K562 (cell line): ENCODE results near the gene LMNTD2. TPM values are rescaled to one million over a fixed set of nuclear protein-coding genes. Genes with fewer than 3 reads are reported as not detected.
A peak's percentile ranks its signal among the peaks of the same experiment; 100 is the strongest.

Source experiments
- CBX8 ChIP-seq: fragments of 200-600 bp; sonication (generic); IDR thresholded peaks from 2 replicates; pipeline ENCODE4 v1.6.1; 2012; ENCODE audit warnings: borderline replicate concordance, mixed run types, low read depth, mild to moderate bottlenecking, moderate library complexity, mixed read lengths, low read length, control low read depth, inconsistent platforms; ENCODE audit not compliant: poor library complexity, severe bottlenecking; ENCODE audit errors: extremely low read depth
- COPS2 ChIP-seq: fragments of 450-650 bp; conservative IDR thresholded peaks from 2 replicates; pipeline ENCODE4 v1.6.1; 2016; ENCODE audit warnings: mild to moderate bottlenecking, moderate library complexity
- CTBP1 ChIP-seq: fragments of 450-650 bp; IDR thresholded peaks from 2 replicates; pipeline ENCODE4 v1.6.1; 2016; ENCODE audit warnings: borderline replicate concordance
- FOXJ3 ChIP-seq: sonication (generic); formaldehyde crosslinking; IDR thresholded peaks from 2 replicates; pipeline ENCODE4 v1.4.0; 2020; ENCODE audit warnings: mild to moderate bottlenecking, missing genetic modification reagents
- HDAC3 ChIP-seq: fragments of 450-650 bp; IDR thresholded peaks from 2 replicates; pipeline ENCODE4 v1.6.1; 2018; ENCODE audit warnings: borderline replicate concordance, mild to moderate bottlenecking, moderate library complexity; ENCODE audit not compliant: partially characterized antibody
- HOMEZ ChIP-seq: fragments of 250-450 bp; sonication (Bioruptor Pico); IDR thresholded peaks from 2 replicates; pipeline ENCODE4 v1.4.0; 2020; ENCODE audit warnings: mild to moderate bottlenecking, moderate library complexity
- ILF3 ChIP-seq: fragments of 450-650 bp; IDR thresholded peaks from 2 replicates; pipeline ENCODE4 v1.6.1; 2018; ENCODE audit warnings: antibody characterized with exemption, mild to moderate bottlenecking, moderate library complexity, borderline replicate concordance
- KLF10 ChIP-seq: fragments of 250-450 bp; sonication (Bioruptor Pico); IDR thresholded peaks from 2 replicates; pipeline ENCODE4 v1.6.1; 2021; ENCODE audit warnings: matching md5 sums
- RBBP5 ChIP-seq: fragments of 200-600 bp; sonication (generic); IDR thresholded peaks from 2 replicates; pipeline ENCODE4 v1.6.1; 2012; ENCODE audit warnings: borderline replicate concordance, mild to moderate bottlenecking, low read length, control low read depth, inconsistent platforms; ENCODE audit not compliant: insufficient read depth, poor library complexity, severe bottlenecking
- REST ChIP-seq, 2 experiments: fragments of 450-650 bp; formaldehyde crosslinking in 1 of 2; IDR thresholded peaks; 2 replicates each; pipeline versions ENCODE4 v1.4.0 to v1.6.1; 2014 to 2020; ENCODE audit warnings: mild to moderate bottlenecking in 2 of 2, borderline replicate concordance in 1 of 2, low read depth in 1 of 2
- TBL1XR1 ChIP-seq, 2 experiments: IDR thresholded peaks; 2 replicates each; pipeline ENCODE4 v1.6.1; 2012; ENCODE audit warnings: improper control_type of control experiment in 2 of 2, low read length in 2 of 2, mild to moderate bottlenecking in 1 of 2
- USF1 ChIP-seq: sonication (generic); formaldehyde crosslinking; IDR thresholded peaks from 2 replicates; pipeline ENCODE4 v1.9.0; 2022; ENCODE audit warnings: mild to moderate bottlenecking, missing genetic modification reagents
- ZFPM2 ChIP-seq: fragments of 250-450 bp; sonication (Bioruptor Pico); IDR thresholded peaks from 2 replicates; pipeline ENCODE4 v1.5.1; 2022; ENCODE audit warnings: mild to moderate bottlenecking
- ZNF174 ChIP-seq: fragments of 250-450 bp; sonication (Bioruptor Pico); IDR thresholded peaks from 2 replicates; pipeline ENCODE4 v1.4.0; 2020; ENCODE audit warnings: mild to moderate bottlenecking
- polyA plus RNA-seq, 8 experiments: library from polyadenylated mRNA; depleted of rRNA in 4 of 8; stranded (reverse) in 5 of 8; unstranded in 3 of 8; fragments of >200 nt; fragmentation: Nextera tagmentation in 2 of 8; fragmentation: Illumina TruSeq in 1 of 8; extraction: Ambion mirVana in 2 of 8; extraction: Trizol in 1 of 8; gene quantifications; 2 replicates each; pipeline versions ENCODE4 v1.2.1 to v1.2.3, GENCODE V29; 2011 to 2014; ENCODE audit warnings: inconsistent platforms in 1 of 8, missing spikeins in 1 of 8
- total RNA-seq, 7 experiments: library from RNA; depleted of rRNA in 6 of 7; stranded (reverse); fragments of >200 nt in 6 of 7; fragmentation: Illumina TruSeq in 2 of 7; extraction: Trizol in 2 of 7; gene quantifications; 2 replicates each; pipeline versions ENCODE4 v1.2.1 to v1.2.3, GENCODE V29; 2011 to 2021; ENCODE audit warnings: low replicate concordance in 1 of 7

Gene LMNTD2
- total and polyA plus RNA-seq, 9 of the 15 experiments (the other 6 are each of a cell fraction or from before 2014, with no cell fraction given), result 0.48 to 4.2 (median 1.5) TPM; not detected in 3

GRCh38 chr11:561148-562003, 838 bp upstream of the LMNTD2 start (continued):
- TF ChIP-seq KLF10 (CRISPR knock-in tag), result no peak
- TF ChIP-seq CTBP1, result peak; percentile 60; the same call in 1 of the 2 replicates
- no peak for TF ChIP-seq HOMEZ (CRISPR knock-in tag)
- no peak for TF ChIP-seq COPS2
- peak; percentile 23 for TF ChIP-seq RBBP5
- TF ChIP-seq CBX8, result no peak
- TF ChIP-seq USF1, result no peak
- TF ChIP-seq ZNF174, result no peak
- TF ChIP-seq TBL1XR1 (IDR thresholded peaks at IDR 0.05; ENCODE audit: low read length in 2 of 2), result no peak
- no peak for TF ChIP-seq ZFPM2 (CRISPR knock-in tag)
- no peak for TF ChIP-seq ILF3
- no peak for TF ChIP-seq FOXJ3 (CRISPR knock-in tag)
- no peak for TF ChIP-seq HDAC3
- TF ChIP-seq REST (IDR thresholded peaks at IDR 0.05; ENCODE audit: borderline replicate concordance), result no peak
- peak; percentile 50; the same call in 1 of the 2 replicates for TF ChIP-seq REST (CRISPR knock-in tag; IDR thresholded peaks at IDR 0.05; ENCODE audit: low read depth)
